Transverse colon (tissue), 4 donors: ENCODE data around the gene AOPEP. TPM values are rescaled to one million over a fixed set of nuclear protein-coding genes. Genes with fewer than 3 reads are reported as not detected.
"Not testable (repeated sequence)": the region's sequence is repeated elsewhere in the genome, so short reads cannot be mapped to it uniquely, and the experiment has no call there.

Experiments used
- DNase-seq: peaks from one replicate; pipeline ENCODE4 v3.0.0-alpha.2; 2019
- H3K27ac ChIP-seq, 4 donors: fragments of 200-600 bp; sonication (generic); 2 replicates each; pipeline ENCODE4 v1.5.1; 2016 to 2018; ENCODE audit warnings: inconsistent platforms in 4 of 4
- H3K27me3 ChIP-seq: fragments of 200-600 bp; sonication (generic); 2 replicates; pipeline ENCODE4 v1.5.1; 2017; ENCODE audit warnings: inconsistent platforms
- H3K36me3 ChIP-seq, 4 donors: fragments of 200-600 bp; sonication (generic); 2 replicates each; pipeline ENCODE4 v1.5.1; 2017 to 2019; ENCODE audit warnings: inconsistent platforms in 4 of 4
- H3K4me1 ChIP-seq, 4 donors: fragments of 200-600 bp; sonication (generic); 2 replicates each; pipeline ENCODE4 v1.5.1; 2017 to 2020; ENCODE audit warnings: inconsistent platforms in 4 of 4
- H3K4me3 ChIP-seq, 4 donors: fragments of 200-600 bp; sonication (generic); 1 replicate in 1 of 4; 2 replicates in 3 of 4; pipeline versions ENCODE4 v1.5.1 to v1.6.1; 2017 to 2019; ENCODE audit warnings: inconsistent platforms in 4 of 4
- H3K9me3 ChIP-seq, 2 donors: fragments of 200-600 bp; sonication (generic); 2 replicates each; pipeline ENCODE4 v1.5.1; 2017 to 2019; ENCODE audit warnings: inconsistent platforms in 2 of 2
- CTCF ChIP-seq, 5 experiments: fragments of 200-600 bp in 3 of 5; fragments of 450-650 bp in 2 of 5; sonication (generic) in 3 of 5; IDR thresholded peaks; 1 replicate in 2 of 5; 2 replicates in 3 of 5; pipeline ENCODE4 v1.5.1; 2016 to 2017; ENCODE audit warnings: antibody characterized with exemption in 5 of 5, inconsistent platforms in 3 of 5, mild to moderate bottlenecking in 2 of 5, moderate library complexity in 1 of 5
- EP300 ChIP-seq: sonication (generic); formaldehyde crosslinking; IDR thresholded peaks from one replicate; pipeline ENCODE4 v1.6.1; 2017; ENCODE audit warnings: antibody characterized with exemption, low read depth
- POLR2A ChIP-seq: fragments of 450-650 bp; IDR thresholded peaks from one replicate; pipeline ENCODE4 v1.6.1; 2016; ENCODE audit warnings: antibody characterized with exemption, mild to moderate bottlenecking, moderate library complexity
- POLR2AphosphoS5 ChIP-seq, 3 donors: sonication (generic); formaldehyde crosslinking; IDR thresholded peaks; one replicate each; pipeline ENCODE4 v1.6.1; 2016; ENCODE audit warnings: antibody characterized with exemption in 3 of 3
- WGBS, 2 donors: methylation state at CpG; one replicate each; pipeline ENCODE4 v1.1.5; 2018; ENCODE audit warnings: low coverage in 1 of 2; 5-methylcytosine and 5-hydroxymethylcytosine counted together
- in situ Hi-C, 4 donors: fragments of 200-750 bp; cut with MboI; loops; one replicate each; pipeline versions ENCODE4 v1.15.0 to v1.15.1; 2017; ENCODE audit warnings: low sequenced_read_pairs in 3 of 4, low pct_ligation_motif_present in 1 of 4, low pct_unique_long_range_greater_than_20kb in 1 of 4
- intact Hi-C: fragments of 100-400 bp; cut with DNase I; formaldehyde crosslinking; loops from one replicate; pipeline ENCODE4 v1.15.1; 2023; ENCODE audit warnings: low total_unique reads
- total RNA-seq, 4 donors: library from RNA; depleted of rRNA; stranded (reverse); fragments of >200 nt; gene quantifications; one replicate each; pipeline ENCODE4 v1.1.0, GENCODE V29; 2016

AOPEP gene
- total RNA-seq, 4 donors from 2014 or later = 53.0 to 129 (median 92.7) TPM

GRCh38 chr9:95018099-95018936 is 291.8 kb downstream of the AOPEP start:
- H3K4me3 ChIP-seq = no peak overlapping the region
- no peaks in the 10 kb centered on the region for H3K27me3 ChIP-seq
- intact Hi-C loops = no loop called here
- peak overlapping the region; percentile 66 to 97 (median 76) for H3K27ac ChIP-seq
- H3K36me3 ChIP-seq = peaks cover 0 to 21% (median 10%) of the 10 kb centered on the region in 4 donors
- DNase-seq = no peak
- TF ChIP-seq POLR2AphosphoS5 (IDR thresholded peaks at IDR 0.05) (peak; percentile 20 to 33 (median 32)), CTCF (IDR thresholded peaks at IDR 0.05) (no peak), POLR2A (no peak)
- no peaks in the 10 kb centered on the region for H3K9me3 ChIP-seq
- in situ Hi-C loops = no loop called here
- peaks cover 15 to 68% (median 27%) of the 10 kb centered on the region in 4 donors for H3K4me1 ChIP-seq
- WGBS, 2 donors = 60 to 65% methylated on average over 4 to 11 of the region's 11 CpGs

- intact Hi-C loops = loop anchor here (10.0 kb wide), 1 partner anchor 54 kb away; no protein-coding TSS in a partner anchor
- 90 to 100% methylated on average over 1 to 6 of the region's 6 CpGs for WGBS, 2 donors
- peaks cover 0 to 21% (median 10%) of the 10 kb centered on the region in 4 donors for H3K36me3 ChIP-seq
These were observed 294.1 kb downstream of the AOPEP start for GRCh38 chr9:95020644-95021043.

GRCh38 chr9:95021166-95021886 is 294.8 kb downstream of the AOPEP start:
- H3K9me3 ChIP-seq = no peaks in the 10 kb centered on the region
- whole genome bisulfite sequencing, 2 donors = 70 to 71% methylated on average over 2 to 7 of the region's 7 CpGs
- intact Hi-C loops = loop anchor here (10.0 kb wide), 1 partner anchor 53 kb away; no protein-coding TSS in a partner anchor
- no peak for DNase-seq
- no peaks in the 10 kb centered on the region for H3K27me3 ChIP-seq
- peaks cover 29 to 84% (median 48%) of the 10 kb centered on the region in 4 donors for H3K4me1 ChIP-seq
- H3K4me3 ChIP-seq = no peak overlapping the region
- peaks cover 0 to 21% (median 9%) of the 10 kb centered on the region in 4 donors for H3K36me3 ChIP-seq
- in situ Hi-C loops = no loop called here
- TF ChIP-seq POLR2A (no peak), CTCF (IDR thresholded peaks at IDR 0.05) (no peak), POLR2AphosphoS5 (IDR thresholded peaks at IDR 0.05) (no peak), EP300 (no peak)
- peak overlapping the region; percentile 60 to 78 (median 74) for H3K27ac ChIP-seq

More at GRCh38 chr9:95020644-95021043, 294.1 kb downstream of the AOPEP start:
- H3K9me3 ChIP-seq, DNase-seq, H3K4me3 ChIP-seq, H3K27me3 ChIP-seq, in situ Hi-C loops: not testable (repeated sequence)
- H3K27ac ChIP-seq = peak overlapping the region; percentile 66 to 97 (median 76)
- peaks cover 29 to 77% (median 43%) of the 10 kb centered on the region in 4 donors for H3K4me1 ChIP-seq

- Histone ChIP-seq H3K27ac (peak overlapping the region; percentile 60 to 78 (median 74)), H3K4me3 (no peak overlapping the region), H3K9me3 (no peaks in the 10 kb centered on the region), H3K36me3 (peaks cover 0 to 12% (median 5%) of the 10 kb centered on the region in 4 donors), H3K27me3 (no peaks in the 10 kb centered on the region), H3K4me1 (peaks cover 31 to 94% (median 48%) of the 10 kb centered on the region in 4 donors)
- intact Hi-C loops (loop anchor here (10.0 kb wide), 1 partner anchor 52 kb away; no protein-coding TSS in a partner anchor), in situ Hi-C loops (no loop called here)
- WGBS, 2 donors = 85 to 90% methylated on average over 5 of the region's 5 CpGs
- no peak for DNase-seq
- TF ChIP-seq EP300 (no peak), POLR2AphosphoS5 (IDR thresholded peaks at IDR 0.05) (no peak), POLR2A (no peak), CTCF (IDR thresholded peaks at IDR 0.05) (no peak)
These were observed 296.2 kb downstream of the AOPEP start for GRCh38 chr9:95022657-95023056.
